Mesendoderm (in vitro differentiated cells): ENCODE results near the gene SMAD9.

Experiments used
- DNase-seq: peaks from one replicate; pipeline ENCODE4 v3.0.0; 2013
- H2AK5ac ChIP-seq: 2 replicates; pipeline ENCODE4 v1.6.1; 2013; ENCODE audit warnings: low read length, inconsistent platforms
- H2BK120ac ChIP-seq: 2 replicates; pipeline ENCODE4 v1.6.1; 2013; ENCODE audit warnings: low read depth, mild to moderate bottlenecking, low read length, moderate library complexity, mixed read lengths
- H2BK15ac ChIP-seq: replicated peaks from 2 replicates; pipeline ENCODE4 v1.6.1; 2013; ENCODE audit warnings: low read depth, mild to moderate bottlenecking, moderate library complexity
- H2BK5ac ChIP-seq: 2 replicates; pipeline ENCODE4 v1.6.1; 2013; ENCODE audit warnings: low read length, inconsistent platforms
- H3K18ac ChIP-seq: 2 replicates; pipeline ENCODE4 v1.6.1; 2013; ENCODE audit warnings: mild to moderate bottlenecking, low read length, mixed read lengths
- H3K23ac ChIP-seq: one replicate; pipeline ENCODE4 v1.6.1; 2013; ENCODE audit warnings: low read length
- H3K27ac ChIP-seq: 2 replicates; pipeline ENCODE4 v1.5.1; 2013; ENCODE audit warnings: low read depth, mild to moderate bottlenecking, inconsistent platforms, low read length, moderate library complexity
- H3K27me3 ChIP-seq: 2 replicates; pipeline ENCODE4 v1.6.1; 2013; ENCODE audit warnings: low read length, control low read depth, mild to moderate bottlenecking, inconsistent platforms; ENCODE audit not compliant: insufficient read depth, poor library complexity
- H3K36me3 ChIP-seq: 2 replicates; pipeline ENCODE4 v1.6.1; 2013; ENCODE audit warnings: low read length, inconsistent platforms; ENCODE audit not compliant: control insufficient read depth, insufficient read depth
- H3K4ac ChIP-seq: one replicate; pipeline ENCODE4 v1.6.1; 2013; ENCODE audit warnings: low read depth, mild to moderate bottlenecking, low read length, moderate library complexity
- H3K4me1 ChIP-seq: 2 replicates; pipeline ENCODE4 v1.6.1; 2013; ENCODE audit warnings: low read depth, low read length, inconsistent platforms; ENCODE audit not compliant: control insufficient read depth
- H3K4me2 ChIP-seq: 2 replicates; pipeline ENCODE4 v1.6.1; 2013; ENCODE audit warnings: low read length
- H3K4me3 ChIP-seq: 2 replicates; pipeline ENCODE4 v1.5.1; 2013; ENCODE audit warnings: mild to moderate bottlenecking, low read length
- H3K56ac ChIP-seq: one replicate; pipeline ENCODE4 v1.6.1; 2013; ENCODE audit warnings: low read length
- H3K79me1 ChIP-seq: 2 replicates; pipeline ENCODE4 v1.6.1; 2013; ENCODE audit warnings: low read length, inconsistent platforms
- H3K79me2 ChIP-seq: 2 replicates; pipeline ENCODE4 v1.6.1; 2013; ENCODE audit warnings: mild to moderate bottlenecking, low read length; ENCODE audit not compliant: control insufficient read depth, insufficient read depth
- H3K9ac ChIP-seq: 2 replicates; pipeline ENCODE4 v1.6.1; 2013; ENCODE audit warnings: low read length, inconsistent platforms
- H4K5ac ChIP-seq: one replicate; pipeline ENCODE4 v1.6.1; 2013; ENCODE audit warnings: low read length
- H4K8ac ChIP-seq: one replicate; pipeline ENCODE4 v1.6.1; 2013; ENCODE audit warnings: low read depth, mild to moderate bottlenecking, control low read depth, low read length, moderate library complexity
- WGBS: extraction: QIAGEN DNeasy Blood & Tissue Kit; methylation state at CpG from one replicate; pipeline ENCODE4 v1.1.7; 2013; ENCODE audit warnings: low lambda C conversion rate, missing lambda C conversion rate; ENCODE audit not compliant: insufficient coverage; ENCODE audit errors: extremely low coverage; 5-methylcytosine and 5-hydroxymethylcytosine counted together

Gene SMAD9

GRCh38 chr13:36804588-36804987 is 115.5 kb downstream of the SMAD9 start:
- no peaks in the 10 kb centered on the region for H3K36me3 ChIP-seq

GRCh38 chr13:36801035-36801434 is 119.0 kb downstream of the SMAD9 start:
- Histone ChIP-seq H3K9ac (no peak overlapping the region), H3K36me3 (no peaks in the 10 kb centered on the region), H3K4ac (no peak overlapping the region), H4K8ac (no peak overlapping the region), H3K27me3 (no peaks in the 10 kb centered on the region), H3K4me1 (no peaks in the 10 kb centered on the region), H3K18ac (no peak overlapping the region), H3K4me3 (no peak overlapping the region), H2BK15ac (no peak overlapping the region), H4K5ac (no peak overlapping the region), H2BK120ac (no peak overlapping the region), H2BK5ac (no peak overlapping the region), H3K79me1 (no peaks in the 10 kb centered on the region), H3K56ac (no peak overlapping the region), H3K27ac (no peak overlapping the region), H3K79me2 (no peaks in the 10 kb centered on the region), H3K4me2 (no peak overlapping the region), H3K23ac (no peak overlapping the region), H2AK5ac (no peak overlapping the region)
- no peak for DNase-seq
- WGBS = no CpG with 5 or more reads among the region's 3 CpGs

More at GRCh38 chr13:36804588-36804987, 115.5 kb downstream of the SMAD9 start:
- Histone ChIP-seq H3K4me1 (no peaks in the 10 kb centered on the region), H3K4me3 (no peak overlapping the region), H3K4ac (no peak overlapping the region), H3K9ac (no peak overlapping the region), H2BK5ac (no peak overlapping the region), H2AK5ac (no peak overlapping the region), H3K27me3 (no peaks in the 10 kb centered on the region), H4K8ac (no peak overlapping the region), H3K79me2 (no peaks in the 10 kb centered on the region), H4K5ac (no peak overlapping the region), H2BK15ac (no peak overlapping the region), H2BK120ac (no peak overlapping the region), H3K23ac (no peak overlapping the region), H3K4me2 (no peak overlapping the region), H3K79me1 (no peaks in the 10 kb centered on the region), H3K27ac (no peak overlapping the region), H3K18ac (no peak overlapping the region), H3K56ac (no peak overlapping the region)
- no CpG with 5 or more reads among the region's 6 CpGs for WGBS
- DNase-seq = no peak

- Histone ChIP-seq H3K56ac (no peak overlapping the region), H3K27me3 (no peaks in the 10 kb centered on the region), H3K4ac (no peak overlapping the region), H2BK15ac (no peak overlapping the region), H3K4me3 (no peak overlapping the region), H3K79me1 (no peaks in the 10 kb centered on the region), H3K4me2 (no peak overlapping the region), H2BK120ac (no peak overlapping the region), H3K4me1 (no peaks in the 10 kb centered on the region), H3K9ac (no peak overlapping the region), H4K8ac (no peak overlapping the region), H3K23ac (no peak overlapping the region), H4K5ac (no peak overlapping the region), H3K79me2 (no peaks in the 10 kb centered on the region), H2BK5ac (no peak overlapping the region), H3K27ac (no peak overlapping the region), H3K18ac (no peak overlapping the region), H3K36me3 (no peaks in the 10 kb centered on the region), H2AK5ac (no peak overlapping the region)
- WGBS = no CpG with 5 or more reads among the region's 3 CpGs
- no peak for DNase-seq
Measured at GRCh38 chr13:36796052-36796451, 124.0 kb downstream of the SMAD9 start.

- Histone ChIP-seq H4K8ac (no peak overlapping the region), H3K36me3 (no peaks in the 10 kb centered on the region), H3K23ac (no peak overlapping the region), H3K56ac (no peak overlapping the region), H3K79me1 (no peaks in the 10 kb centered on the region), H4K5ac (no peak overlapping the region), H3K4me1 (no peaks in the 10 kb centered on the region), H3K4ac (no peak overlapping the region), H2BK5ac (no peak overlapping the region), H3K79me2 (no peaks in the 10 kb centered on the region), H3K4me2 (no peak overlapping the region), H3K27ac (no peak overlapping the region), H2AK5ac (no peak overlapping the region), H2BK120ac (no peak overlapping the region), H3K4me3 (no peak overlapping the region), H3K9ac (no peak overlapping the region), H3K18ac (no peak overlapping the region), H3K27me3 (no peaks in the 10 kb centered on the region), H2BK15ac (no peak overlapping the region)
- WGBS = no CpG with 5 or more reads among the region's 6 CpGs
- peak; percentile 65 for DNase-seq
Measured at GRCh38 chr13:36795463-36795862, 124.6 kb downstream of the SMAD9 start.
